LHCN-M2 (cell line): Measurements from ENCODE around the gene CRACR2A. TPM values are rescaled to one million over a fixed set of nuclear protein-coding genes. Genes with fewer than 3 reads are reported as not detected.
A peak's percentile ranks its signal among the peaks of the same experiment; 100 is the strongest.

Experiments used
- DNase-seq: peaks from one replicate; pipeline ENCODE4 v3.0.0-alpha.2; 2012; ENCODE audit warnings: low read depth
- total RNA-seq: library from RNA; depleted of rRNA; stranded (reverse); fragments of >200 nt; gene quantifications from 2 replicates; pipeline ENCODE4 v1.2.3, GENCODE V29; 2014

CRACR2A gene
- total RNA-seq, 1 experiment from 2014 or later, result 7.0 TPM

- no peak for DNase-seq
Measured at GRCh38 chr12:3684449-3685051, 68.4 kb downstream of the CRACR2A start.

GRCh38 chr12:3683670-3684069, 69.2 kb downstream of the CRACR2A start:
- DNase-seq, result peak; percentile 40

DNA sequence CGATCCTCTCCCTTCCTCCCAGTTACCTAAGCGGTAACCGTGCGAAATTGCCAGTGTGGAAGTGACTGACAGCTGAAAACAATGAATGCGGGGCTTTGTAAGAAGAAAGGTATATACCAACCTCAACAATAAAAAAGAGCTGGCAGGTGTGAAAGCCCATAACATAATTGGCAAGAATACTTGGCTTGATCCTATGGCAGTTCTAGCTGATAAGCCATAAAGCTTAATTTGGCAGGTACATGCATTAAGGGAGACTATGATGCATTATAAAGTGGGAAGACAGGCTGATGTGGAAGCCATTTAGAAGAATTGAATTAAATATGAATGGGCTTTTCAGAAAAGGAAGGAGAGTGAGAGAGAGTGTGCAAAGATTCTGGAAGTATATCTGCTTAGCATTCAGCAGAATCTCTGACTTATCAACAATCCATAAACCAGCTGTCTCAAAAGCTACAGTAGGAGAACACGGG, 71.3 kb downstream of the CRACR2A start:
- DNase-seq, result no peak

DNA sequence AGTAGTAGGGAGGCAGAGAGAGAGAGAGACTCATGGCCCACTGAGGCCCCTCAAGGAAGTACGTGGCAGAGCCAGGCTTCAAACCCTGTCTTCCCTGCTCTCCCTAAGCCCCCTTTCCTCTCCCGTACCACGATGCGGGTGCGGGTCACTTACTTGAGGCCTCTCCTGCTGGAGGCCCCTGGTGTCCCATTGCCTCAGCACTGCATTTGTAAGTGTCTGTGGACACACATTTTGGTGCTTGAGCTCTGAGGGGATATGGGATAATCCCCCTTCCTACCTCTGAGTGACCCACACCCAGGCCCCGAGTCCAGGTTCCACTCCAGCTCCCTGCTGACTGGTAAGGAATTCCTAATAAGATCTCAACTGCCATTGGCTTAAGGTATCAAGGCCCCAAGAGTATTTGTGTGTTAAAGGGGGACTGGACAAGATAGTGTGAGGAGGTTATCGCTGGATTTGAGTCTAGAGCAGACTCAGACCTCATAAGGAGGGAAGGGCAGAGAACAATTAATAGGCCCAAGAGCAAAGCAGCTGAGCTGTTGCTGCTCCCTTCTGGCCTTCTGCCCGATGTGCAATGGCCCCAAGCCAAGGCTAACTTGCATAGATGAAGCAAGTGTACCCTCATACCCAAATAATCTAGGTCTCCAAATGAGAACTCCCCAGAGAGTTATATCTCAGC, 71.9 kb downstream of the CRACR2A start:
- DNase-seq, result peak; percentile 11

GRCh38 chr12:3679831-3680230, 73.1 kb downstream of the CRACR2A start:
- DNase-seq, result no peak

DNA sequence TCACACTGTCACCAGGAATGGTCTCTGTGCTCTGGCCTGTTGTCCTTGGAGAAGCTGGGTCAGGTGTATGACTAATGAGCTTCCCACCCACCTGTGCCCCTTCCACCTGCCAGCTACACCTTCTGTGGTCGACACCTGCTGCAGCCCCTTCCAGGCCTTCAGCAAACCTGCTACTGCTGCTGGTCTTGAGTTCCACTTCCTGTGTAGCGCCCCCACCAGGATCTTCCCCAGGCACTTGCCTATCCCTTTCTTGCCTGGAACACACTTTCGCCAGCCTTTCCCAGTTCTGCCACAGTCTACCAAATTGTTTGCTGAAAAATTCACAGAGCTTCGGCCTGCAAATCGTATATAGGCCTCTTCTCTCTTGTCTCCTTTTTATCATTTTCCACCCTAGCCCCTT, 75.3 kb downstream of the CRACR2A start:
- DNase-seq, result no peak

DNA sequence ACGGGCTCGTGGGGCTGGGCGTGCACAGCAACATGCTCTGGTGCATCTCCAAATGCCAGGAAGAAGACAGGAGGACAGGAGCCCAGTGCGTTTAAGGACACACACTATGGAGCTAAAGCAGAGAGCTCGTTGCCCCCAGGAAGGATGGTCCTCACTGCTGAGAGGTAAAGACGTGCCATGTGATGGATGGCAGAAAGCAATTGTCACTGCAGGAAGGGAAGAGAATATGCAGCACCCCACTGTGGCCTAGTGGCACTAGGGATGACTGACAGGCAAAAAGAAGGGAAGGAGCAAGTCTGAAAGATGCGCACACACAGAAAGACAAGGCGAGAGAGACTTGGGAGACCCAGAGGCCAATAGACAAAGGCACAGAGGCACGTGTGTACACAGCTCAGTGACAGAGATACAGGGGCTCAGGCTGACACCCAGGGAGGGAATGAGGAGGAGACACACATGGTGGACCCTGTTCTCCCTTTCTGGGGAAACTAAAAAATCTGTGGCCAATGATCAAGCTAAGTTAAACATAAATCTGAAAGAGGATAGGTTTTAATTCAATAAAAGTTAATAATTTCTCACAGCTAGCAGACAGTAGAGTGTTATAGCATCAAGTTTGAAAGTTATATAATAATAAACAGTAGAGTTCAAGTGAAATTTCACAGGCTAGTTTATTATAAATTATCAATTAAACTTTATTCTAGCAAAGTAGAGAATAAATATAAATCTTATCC, 78.8 kb downstream of the CRACR2A start:
- no peak for DNase-seq

- DNase-seq, result no peak
Measured at GRCh38 chr12:3672113-3672509, 80.8 kb downstream of the CRACR2A start.

GRCh38 chr12:3671330-3672112, 81.4 kb downstream of the CRACR2A start:
- DNase-seq, result no peak

- peak; percentile 1 for DNase-seq
Measured at GRCh38 chr12:3670083-3670620, 82.8 kb downstream of the CRACR2A start.

DNA sequence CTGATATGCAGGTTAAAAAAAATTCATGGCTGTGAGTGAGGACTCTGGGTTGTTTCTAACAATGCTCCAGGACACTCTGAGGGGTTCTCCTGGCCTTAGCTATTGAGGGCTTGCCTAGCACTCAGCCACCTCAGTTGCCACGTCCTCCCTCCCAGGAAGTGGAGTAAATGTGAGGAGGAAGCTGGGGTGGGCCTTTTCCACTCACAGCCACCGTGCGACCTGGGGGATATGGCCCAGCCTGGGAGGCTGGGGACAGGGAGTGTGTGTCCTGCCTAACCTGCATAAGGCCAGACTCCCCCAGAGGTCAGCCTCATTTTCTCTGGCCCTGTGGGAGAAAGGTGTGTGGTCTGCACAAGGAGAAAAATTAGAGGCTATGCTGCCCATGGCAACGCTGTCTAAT, 83.3 kb downstream of the CRACR2A start:
- DNase-seq, result no peak

DNA sequence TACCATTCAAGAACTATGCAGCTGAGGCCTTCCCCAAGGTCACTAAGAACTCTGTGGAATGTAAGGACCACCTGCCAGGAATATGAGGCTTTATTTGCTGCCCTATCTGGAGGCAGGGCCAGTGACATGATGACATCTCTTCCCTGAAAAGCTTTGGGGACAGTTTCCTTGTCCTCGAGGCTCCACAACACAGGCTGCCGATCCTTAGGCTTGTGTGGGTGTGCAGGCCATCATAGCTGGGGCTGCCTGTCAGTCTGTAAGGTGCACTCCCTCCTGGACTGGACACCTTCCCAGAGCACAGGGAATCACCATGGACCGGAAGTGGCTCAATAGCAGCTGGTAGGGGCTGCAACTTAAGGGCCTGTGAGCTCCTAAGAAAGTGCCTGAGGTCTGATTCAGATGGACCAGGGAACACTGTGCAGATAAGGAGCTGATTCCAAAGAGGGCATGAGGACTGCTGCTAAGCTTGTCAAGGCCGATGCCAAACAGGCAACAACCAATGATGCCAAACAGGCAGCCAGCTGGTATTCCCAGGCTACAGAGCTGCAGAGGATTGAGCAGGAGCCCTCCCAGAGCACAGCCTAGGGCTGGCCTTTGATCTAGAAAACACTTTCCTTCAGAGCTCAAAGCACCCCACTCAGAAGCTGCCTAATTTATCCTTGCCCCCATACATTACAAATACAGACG, 84.3 kb downstream of the CRACR2A start:
- DNase-seq, result no peak

- DNase-seq, result no peak
Measured at GRCh38 chr12:3667485-3667884, 85.4 kb downstream of the CRACR2A start.

DNA sequence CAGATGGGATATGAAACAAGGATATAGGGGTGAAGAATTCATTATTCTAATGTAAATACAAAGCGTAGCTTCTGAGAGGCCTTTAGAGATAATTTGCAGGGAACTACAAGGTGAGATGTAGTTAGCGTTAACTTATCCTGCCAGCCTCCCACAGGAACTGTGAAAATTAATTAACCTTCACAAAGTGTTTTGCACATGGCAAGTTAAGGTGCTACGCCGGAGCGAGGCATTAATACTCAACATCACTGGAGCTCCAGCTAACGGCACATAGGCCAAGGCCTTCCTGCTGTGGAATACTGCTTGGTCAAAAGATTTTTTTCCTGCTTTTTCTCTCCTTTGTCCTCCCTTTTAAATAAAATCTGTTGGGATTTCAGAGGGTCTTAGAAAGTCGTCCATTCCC, 86.5 kb downstream of the CRACR2A start:
- no peak for DNase-seq

- no peak for DNase-seq
Measured at GRCh38 chr12:3662521-3662921, 90.4 kb downstream of the CRACR2A start.

DNA sequence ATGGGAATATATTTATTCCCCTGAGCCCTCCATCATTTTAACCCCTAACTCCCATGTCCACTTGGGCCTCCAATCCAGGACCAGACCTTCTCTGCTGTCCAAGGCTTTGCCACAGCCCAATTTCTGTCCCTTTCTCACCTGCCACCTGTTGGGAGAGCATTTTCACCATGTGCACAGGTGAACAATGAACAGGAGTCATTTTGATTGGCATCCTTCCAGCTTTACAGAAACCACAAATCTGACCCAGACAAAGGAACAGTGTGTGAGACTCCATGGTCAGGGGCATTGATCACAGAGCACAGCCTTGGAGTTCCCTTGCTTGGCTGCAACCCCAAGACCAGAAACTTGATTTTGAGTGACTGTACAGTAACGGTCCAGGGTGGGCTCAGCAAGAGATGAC, 91.9 kb downstream of the CRACR2A start:
- DNase-seq, result no peak

DNA sequence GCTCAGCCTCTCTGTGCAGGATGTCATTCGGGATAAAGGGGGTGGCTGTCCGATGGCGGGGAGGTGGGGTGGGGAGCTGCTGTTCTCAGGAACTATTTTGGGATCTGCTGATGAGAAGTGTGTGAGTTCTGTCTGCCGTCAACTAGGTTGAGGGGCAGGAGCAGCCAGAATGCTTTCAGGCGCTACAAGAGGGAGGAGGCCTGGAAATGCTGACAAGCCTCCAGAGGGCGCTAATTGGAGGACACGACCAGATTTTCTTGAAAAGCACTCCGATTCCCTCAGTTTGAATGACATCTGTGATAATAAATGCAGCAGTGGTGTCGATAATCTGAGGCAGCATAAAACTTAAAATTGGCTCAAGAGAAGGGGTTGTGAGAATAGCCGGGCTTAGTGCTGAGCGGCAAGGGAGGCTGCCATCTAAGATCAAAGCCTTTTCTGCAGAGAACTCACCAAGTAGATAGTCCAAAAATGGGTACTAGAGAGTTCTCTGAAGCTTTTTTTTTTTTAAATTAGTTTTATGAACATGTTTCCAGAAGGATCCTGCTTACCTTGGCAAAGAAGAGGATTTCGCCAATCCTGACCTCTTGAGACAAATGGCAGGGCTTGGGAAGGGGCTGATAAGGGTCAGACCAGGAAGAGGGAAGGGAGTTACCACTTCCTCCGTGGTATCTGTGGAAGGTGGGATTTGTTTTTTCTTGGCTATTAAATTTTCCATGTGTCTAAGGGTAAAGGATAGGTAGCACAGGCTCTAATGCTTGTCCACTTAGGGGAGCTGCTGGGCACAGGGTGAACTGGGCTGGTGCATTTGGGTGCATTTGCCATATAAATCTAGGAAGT, 94.4 kb downstream of the CRACR2A start:
- DNase-seq, result peak; percentile 27

DNA sequence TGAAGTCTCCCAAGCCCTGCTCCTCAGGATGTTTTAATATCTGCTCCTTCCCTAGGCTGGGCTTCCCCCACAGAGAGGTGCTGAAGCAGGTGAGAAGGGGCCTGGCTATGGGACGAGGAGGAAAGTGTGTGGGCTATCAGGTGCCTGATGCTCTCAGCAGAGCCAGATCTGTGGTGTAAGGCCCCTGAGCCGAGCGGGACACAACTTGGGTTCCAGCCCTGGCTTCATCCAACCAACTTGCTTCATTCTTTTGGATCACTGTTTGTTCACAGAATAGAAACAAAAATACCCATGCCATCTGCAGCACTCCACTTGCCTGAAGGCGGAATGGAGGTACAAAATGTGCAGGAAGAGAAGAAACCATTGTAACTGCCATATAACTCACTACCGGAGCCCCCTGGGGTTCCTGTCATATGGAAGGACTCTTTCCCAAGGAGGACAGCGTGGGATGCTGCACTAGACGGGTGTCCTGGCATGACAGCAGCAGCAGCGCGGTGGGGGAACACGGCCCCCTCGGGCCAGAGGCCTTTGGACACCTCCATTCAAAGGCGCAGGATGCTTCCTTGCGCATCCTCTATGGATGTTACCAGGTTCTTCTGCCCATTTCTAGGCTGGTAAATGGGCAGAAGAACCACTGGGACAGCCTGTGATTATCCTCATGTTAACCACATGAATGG, 95.8 kb downstream of the CRACR2A start:
- no peak for DNase-seq

DNA sequence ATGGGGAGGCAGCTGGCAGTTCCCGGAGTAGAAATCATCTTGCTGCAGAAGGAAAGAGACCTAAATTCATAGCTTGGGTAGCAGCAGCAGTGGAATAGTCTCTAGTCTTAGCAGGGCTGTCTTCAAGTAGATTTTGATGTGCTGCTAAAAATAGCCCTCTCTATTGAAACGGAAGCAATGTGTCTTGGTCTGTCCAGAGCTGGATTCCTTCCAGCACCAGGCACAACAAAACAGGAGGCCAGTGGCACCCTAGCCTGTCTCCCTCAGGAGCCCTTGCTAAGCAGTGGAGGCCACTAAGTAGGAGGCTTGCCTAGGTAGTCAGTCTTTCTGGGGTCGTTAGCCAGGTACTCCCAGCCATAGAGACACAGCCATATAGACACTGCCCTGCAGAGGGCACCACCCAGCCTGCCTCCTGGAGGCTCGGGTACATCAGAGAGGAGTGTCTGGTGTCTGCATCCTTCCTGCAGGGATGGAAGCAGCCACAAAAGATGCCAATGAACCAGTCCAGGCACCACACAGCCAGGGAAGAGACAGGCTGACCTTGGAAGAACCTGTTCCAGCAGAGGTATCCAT, 97.5 kb downstream of the CRACR2A start:
- DNase-seq, result peak; percentile 8
